Endothelial cell of umbilical vein (primary cell): ENCODE measurements around the gene MISFA.

ENCODE experiments used
- CTCF ChIP-seq, 2 donors: IDR thresholded peaks; 1 replicate in 1 of 2; 2 replicates in 1 of 2; pipeline ENCODE4 v1.5.1; 2011; ENCODE audit warnings: low read length in 2 of 2, mild to moderate bottlenecking in 2 of 2, moderate library complexity in 2 of 2, control low read depth in 1 of 2, inconsistent platforms in 1 of 2, low read depth in 1 of 2; ENCODE audit not compliant: insufficient read depth in 1 of 2; ENCODE audit errors: extremely low read depth in 1 of 2
- EZH2 ChIP-seq: IDR thresholded peaks from 2 replicates; pipeline ENCODE4 v1.6.1; 2012; ENCODE audit warnings: borderline replicate concordance, low read depth, mild to moderate bottlenecking, moderate library complexity, low read length, inconsistent platforms; ENCODE audit not compliant: severe bottlenecking
- GATA2 ChIP-seq: IDR thresholded peaks from 2 replicates; pipeline ENCODE4 v1.7.0; 2011; ENCODE audit warnings: low read depth, mild to moderate bottlenecking, moderate library complexity, mixed read lengths, low read length; ENCODE audit not compliant: insufficient read length, insufficient read depth
- JUN ChIP-seq: IDR thresholded peaks from 2 replicates; pipeline ENCODE4 v1.6.1; 2011; ENCODE audit warnings: borderline replicate concordance, low read depth; ENCODE audit not compliant: insufficient read length, insufficient read depth
- MAX ChIP-seq: IDR thresholded peaks from 2 replicates; pipeline ENCODE4 v1.6.1; 2011; ENCODE audit not compliant: insufficient read depth, insufficient read length
- MYC ChIP-seq: IDR thresholded peaks from one replicate; pipeline ENCODE4 v1.6.1; 2011; ENCODE audit warnings: mild to moderate bottlenecking, low read depth, low read length
- POLR2A ChIP-seq: IDR thresholded peaks from 2 replicates; pipeline ENCODE4 v1.6.1; 2012; ENCODE audit warnings: low read depth, mild to moderate bottlenecking, control low read depth, low read length
- POLR2AphosphoS5 ChIP-seq: IDR thresholded peaks from 2 replicates; pipeline ENCODE4 v1.6.1; 2012; ENCODE audit warnings: low read depth, mild to moderate bottlenecking, control low read depth, low read length, moderate library complexity; ENCODE audit not compliant: insufficient read depth

- no peak for TF ChIP-seq CTCF (IDR thresholded peaks at IDR 0.05; ENCODE audit: extremely low read depth in 1 of 2, insufficient read depth in 1 of 2, low read depth in 1 of 2, low read length in 2 of 2)
- no peak for TF ChIP-seq POLR2A
- TF ChIP-seq POLR2AphosphoS5: no peak
- TF ChIP-seq MAX: no peak
- TF ChIP-seq EZH2: no peak
- TF ChIP-seq JUN: no peak
- no peak for TF ChIP-seq MYC
- TF ChIP-seq GATA2: no peak
These were observed 18.9 kb downstream of the MISFA start for GRCh38 chr11:18618342-18619025.
